Endothelial cell of umbilical vein (primary cell): ENCODE data around the gene ENAH. TPM values are rescaled to one million over a fixed set of nuclear protein-coding genes. Genes with fewer than 3 reads are reported as not detected.

Source experiments
- BruUV-seq: library from RNA; stranded (reverse); fragments of 400-500 nt; replicated peaks from 2 replicates; lab custom pipeline; 2021; lab: Mats Ljungman, UMichigan
- CTCF ChIA-PET: fragments of 300-600, 350-600 bp; sonication (Branson Sonifier 250); formaldehyde crosslinking; loops from one replicate; lab custom pipeline; 2021; ENCODE audit warnings: antibody characterized with exemption, inconsistent platforms; lab: Charles Lee
- POLR2A ChIA-PET: fragments of 300-600, 350-600 bp; sonication (Branson Sonifier 250); formaldehyde crosslinking; loops from one replicate; lab custom pipeline; 2021; ENCODE audit warnings: antibody characterized with exemption, inconsistent platforms; lab: Charles Lee
- DNase-seq: peaks from one replicate; pipeline ENCODE4 v3.0.0-alpha.2; 2011; ENCODE audit warnings: low read depth, low spot score
- FAIRE-seq: peaks from 2 replicates; lab custom pipeline; 2011; peaks lifted over from hg19 to GRCh38; lab: Jason Lieb, UNC
- H2AFZ ChIP-seq: 2 replicates; pipeline ENCODE4 v1.6.0; 2012; ENCODE audit warnings: low read depth, low read length, control low read depth, inconsistent platforms
- H3K27ac ChIP-seq: 2 replicates; pipeline ENCODE4 v1.5.1; 2011; ENCODE audit warnings: low read depth, mild to moderate bottlenecking, control low read depth, low read length, moderate library complexity; ENCODE audit not compliant: insufficient read depth
- H3K27me3 ChIP-seq, 2 experiments: 2 replicates each; pipeline versions ENCODE4 v1.6.0 to v1.6.1; 2011; ENCODE audit warnings: low read length in 2 of 2, mixed read lengths in 1 of 2; ENCODE audit not compliant: control insufficient read depth in 2 of 2, insufficient read depth in 2 of 2
- H3K36me3 ChIP-seq, 2 experiments: 2 replicates in 1 of 2; 3 replicates in 1 of 2; pipeline ENCODE4 v1.5.1; 2011; ENCODE audit warnings: low read length in 2 of 2, mild to moderate bottlenecking in 1 of 2, moderate library complexity in 1 of 2; ENCODE audit not compliant: control insufficient read depth in 2 of 2, insufficient read depth in 2 of 2; ENCODE audit errors: extremely low read depth in 1 of 2
- H3K4me1 ChIP-seq: 3 replicates; pipeline ENCODE4 v1.5.1; 2011; ENCODE audit warnings: mild to moderate bottlenecking, low read length; ENCODE audit not compliant: control insufficient read depth, insufficient read depth; ENCODE audit errors: extremely low read depth
- H3K4me2 ChIP-seq: 2 replicates; pipeline ENCODE4 v1.6.1; 2011; ENCODE audit warnings: low read length, control low read depth, mixed read lengths; ENCODE audit not compliant: insufficient read depth
- H3K4me3 ChIP-seq, 3 experiments: fragments of 200-600 bp in 1 of 3; sonication (generic), shearing (Covaris generic) in 1 of 3; replicated peaks in 1 of 3; 2 replicates each; pipeline ENCODE4 v1.5.1; 2011 to 2016; ENCODE audit warnings: control low read depth in 3 of 3, low read length in 3 of 3, mild to moderate bottlenecking in 2 of 3, inconsistent platforms in 1 of 3, low read depth in 1 of 3, moderate library complexity in 1 of 3; ENCODE audit not compliant: insufficient read depth in 1 of 3
- H3K79me2 ChIP-seq: 2 replicates; pipeline ENCODE4 v1.6.0; 2012; ENCODE audit warnings: low read length, inconsistent platforms; ENCODE audit not compliant: control insufficient read depth, insufficient read depth
- H3K9ac ChIP-seq: replicated peaks from 2 replicates; pipeline ENCODE3; 2011; ENCODE audit warnings: low read length, control low read depth; ENCODE audit not compliant: insufficient read depth; ENCODE audit errors: extremely low read depth
- H3K9me1 ChIP-seq: replicated peaks from 3 replicates; pipeline ENCODE4 v1.6.0; 2011; ENCODE audit warnings: mild to moderate bottlenecking, low read length; ENCODE audit not compliant: control insufficient read depth, insufficient read depth; ENCODE audit errors: extremely low read depth
- H3K9me3 ChIP-seq: replicated peaks from 2 replicates; pipeline ENCODE4 v1.5.1; 2012; ENCODE audit warnings: low read length, inconsistent platforms; ENCODE audit not compliant: control insufficient read depth, insufficient read depth
- H4K20me1 ChIP-seq: replicated peaks from 2 replicates; pipeline ENCODE3; 2011; ENCODE audit warnings: mild to moderate bottlenecking, low read length; ENCODE audit not compliant: control insufficient read depth, insufficient read depth; ENCODE audit errors: extremely low read depth
- FOS ChIP-seq: IDR thresholded peaks from 2 replicates; pipeline ENCODE4 v1.6.1; 2011; ENCODE audit warnings: mild to moderate bottlenecking, low read length, moderate library complexity, borderline replicate concordance; ENCODE audit not compliant: insufficient read depth
- JUN ChIP-seq: IDR thresholded peaks from 2 replicates; pipeline ENCODE4 v1.6.1; 2011; ENCODE audit warnings: borderline replicate concordance, low read depth; ENCODE audit not compliant: insufficient read length, insufficient read depth
- MYC ChIP-seq: IDR thresholded peaks from one replicate; pipeline ENCODE4 v1.6.1; 2011; ENCODE audit warnings: mild to moderate bottlenecking, low read depth, low read length
- POLR2AphosphoS5 ChIP-seq: IDR thresholded peaks from 2 replicates; pipeline ENCODE4 v1.6.1; 2012; ENCODE audit warnings: low read depth, mild to moderate bottlenecking, control low read depth, low read length, moderate library complexity; ENCODE audit not compliant: insufficient read depth
- dilution Hi-C: fragments of 300-500 bp; cut with MboI; formaldehyde crosslinking; loops from one replicate; pipeline ENCODE4 v1.15.0; 2019; ENCODE audit warnings: low sequenced_read_pairs; ENCODE audit not compliant: extremely low pct_ligation_motif_present
- intact Hi-C: fragments of 100-400 bp; cut with micrococcal nuclease; formaldehyde crosslinking; loops from one replicate; pipeline ENCODE4 v1.10.0; 2022
- polyA plus RNA-seq, 4 experiments: library from polyadenylated mRNA; depleted of rRNA in 3 of 4; stranded (reverse) in 3 of 4; unstranded in 1 of 4; fragments of >200 nt; gene quantifications; 2 replicates each; pipeline versions ENCODE4 v1.2.1 to v1.2.3, GENCODE V29; 2011 to 2012; ENCODE audit warnings: missing spikeins in 1 of 4
- total RNA-seq: library from RNA; stranded (reverse); gene quantifications from 2 replicates; pipeline ENCODE4 v1.2.3, GENCODE V29; 2021
- TF ChIP-seq, protein P1 (sequence below), 2 donors: IDR thresholded peaks; 1 replicate in 1 of 2; 2 replicates in 1 of 2; pipeline ENCODE4 v1.5.1; 2011; ENCODE audit warnings: low read length in 2 of 2, mild to moderate bottlenecking in 2 of 2, moderate library complexity in 2 of 2, control low read depth in 1 of 2, inconsistent platforms in 1 of 2, low read depth in 1 of 2; ENCODE audit not compliant: insufficient read depth in 1 of 2; ENCODE audit errors: extremely low read depth in 1 of 2

ENAH gene
- total and polyA plus RNA-seq, 2 donors (not counting 3 experiments of a cell fraction or from before 2014, with no cell fraction given): 19.9 to 95.6 TPM

DNA sequence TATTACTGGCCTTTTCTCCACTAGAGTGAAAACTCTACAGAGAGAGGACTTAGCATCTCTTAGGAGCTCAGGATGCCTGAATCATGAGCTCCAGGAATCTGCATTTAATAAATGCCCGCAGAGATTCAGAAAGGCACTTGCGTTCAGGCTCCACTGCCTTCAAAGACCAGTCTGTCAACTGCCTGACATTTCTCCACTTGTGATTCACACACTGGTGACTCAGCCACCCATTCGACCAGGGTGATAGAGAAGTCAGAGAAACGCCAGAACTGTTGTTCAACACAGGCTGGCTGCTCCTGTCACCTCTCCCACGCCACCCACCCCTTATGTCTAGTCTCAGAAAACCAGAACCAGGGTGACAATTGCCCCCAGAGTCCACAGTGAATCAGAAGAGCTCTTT, 198.2 kb downstream of the ENAH start:
- Histone ChIP-seq H3K9me1 (no peaks in the 10 kb centered on the region), H3K4me3 (no peak overlapping the region), H2AFZ (no peak overlapping the region), H3K9ac (no peak overlapping the region), H4K20me1 (no peaks in the 10 kb centered on the region), H3K9me3 (no peaks in the 10 kb centered on the region), H3K4me2 (no peak overlapping the region), H3K27ac (no peak overlapping the region), H3K79me2 (no peaks in the 10 kb centered on the region), H3K27me3 (no peaks in the 10 kb centered on the region), H3K4me1 (peaks cover 10% of the 10 kb centered on the region), H3K36me3 (no peaks in the 10 kb centered on the region)
- DNase-seq (peak; percentile 75), FAIRE-seq (peak; percentile 94)
- peak; percentile 83 for TF ChIP-seq FOS
- TF ChIP-seq MYC: no peak
- TF ChIP-seq, protein P1, sequence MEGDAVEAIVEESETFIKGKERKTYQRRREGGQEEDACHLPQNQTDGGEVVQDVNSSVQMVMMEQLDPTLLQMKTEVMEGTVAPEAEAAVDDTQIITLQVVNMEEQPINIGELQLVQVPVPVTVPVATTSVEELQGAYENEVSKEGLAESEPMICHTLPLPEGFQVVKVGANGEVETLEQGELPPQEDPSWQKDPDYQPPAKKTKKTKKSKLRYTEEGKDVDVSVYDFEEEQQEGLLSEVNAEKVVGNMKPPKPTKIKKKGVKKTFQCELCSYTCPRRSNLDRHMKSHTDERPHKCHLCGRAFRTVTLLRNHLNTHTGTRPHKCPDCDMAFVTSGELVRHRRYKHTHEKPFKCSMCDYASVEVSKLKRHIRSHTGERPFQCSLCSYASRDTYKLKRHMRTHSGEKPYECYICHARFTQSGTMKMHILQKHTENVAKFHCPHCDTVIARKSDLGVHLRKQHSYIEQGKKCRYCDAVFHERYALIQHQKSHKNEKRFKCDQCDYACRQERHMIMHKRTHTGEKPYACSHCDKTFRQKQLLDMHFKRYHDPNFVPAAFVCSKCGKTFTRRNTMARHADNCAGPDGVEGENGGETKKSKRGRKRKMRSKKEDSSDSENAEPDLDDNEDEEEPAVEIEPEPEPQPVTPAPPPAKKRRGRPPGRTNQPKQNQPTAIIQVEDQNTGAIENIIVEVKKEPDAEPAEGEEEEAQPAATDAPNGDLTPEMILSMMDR (IDR thresholded peaks at IDR 0.05; ENCODE audit: extremely low read depth in 1 of 2, insufficient read depth in 1 of 2, low read depth in 1 of 2, low read length in 2 of 2): no peak
- TF ChIP-seq POLR2AphosphoS5: no peak
- peak; percentile 41 for TF ChIP-seq JUN
- CTCF ChIA-PET: interaction anchor here (1.2 kb wide), 1 partner anchor 13 kb away, joined by 3 read pairs; no protein-coding TSS in a partner anchor
- BruUV-seq: no TSS peak
- POLR2A ChIA-PET: no interaction called here
- dilution Hi-C loops: no loop called here
- intact Hi-C loops: no loop called here
